Activated gamma-delta T cell (primary cell): ENCODE measurements around the gene MACROH2A1.

Experiments
- DNase-seq: peaks from one replicate; lab custom pipeline; 2025; lab: John Stamatoyannopoulos, UW

MACROH2A1 gene

GRCh38 chr5:135313946-135314345 lies 85.1 kb downstream of the MACROH2A1 start:
- no peak for DNase-seq

- DNase-seq: no peak
Measured at GRCh38 chr5:135313405-135313804, 85.6 kb downstream of the MACROH2A1 start.

- DNase-seq: no peak
Measured at GRCh38 chr5:135312255-135312935, 86.6 kb downstream of the MACROH2A1 start.

GRCh38 chr5:135310328-135310989 lies 88.6 kb downstream of the MACROH2A1 start:
- no peak for DNase-seq

GRCh38 chr5:135309391-135310327 lies 89.4 kb downstream of the MACROH2A1 start:
- DNase-seq: no peak

- DNase-seq: no peak
Measured at GRCh38 chr5:135308752-135309151, 90.3 kb downstream of the MACROH2A1 start.

- DNase-seq: no peak
Measured at GRCh38 chr5:135308245-135308644, 90.8 kb downstream of the MACROH2A1 start.

GRCh38 chr5:135307143-135307903 lies 91.7 kb downstream of the MACROH2A1 start:
- no peak for DNase-seq

DNA sequence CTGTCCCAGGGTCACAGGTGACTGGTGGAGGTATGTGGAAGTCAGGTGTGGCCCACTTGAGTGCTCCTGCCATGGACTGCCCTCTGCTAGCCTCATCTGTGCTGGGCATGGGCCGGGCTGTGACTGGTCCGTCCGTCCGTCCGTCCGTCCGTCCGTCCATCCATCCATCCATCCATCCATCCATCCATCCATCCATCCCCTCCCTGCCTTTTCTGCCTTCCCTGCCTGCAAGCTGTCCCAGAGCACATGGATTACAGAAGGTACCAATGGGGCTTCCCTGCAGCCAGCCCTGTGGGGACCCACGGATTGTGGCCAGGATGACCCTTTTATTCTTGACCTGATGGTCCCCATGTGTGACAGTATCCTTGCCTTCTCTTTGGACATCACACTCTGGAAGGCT lies 92.5 kb downstream of the MACROH2A1 start:
- no peak for DNase-seq

GRCh38 chr5:135304352-135305221 lies 94.4 kb downstream of the MACROH2A1 start:
- no peak for DNase-seq

DNA sequence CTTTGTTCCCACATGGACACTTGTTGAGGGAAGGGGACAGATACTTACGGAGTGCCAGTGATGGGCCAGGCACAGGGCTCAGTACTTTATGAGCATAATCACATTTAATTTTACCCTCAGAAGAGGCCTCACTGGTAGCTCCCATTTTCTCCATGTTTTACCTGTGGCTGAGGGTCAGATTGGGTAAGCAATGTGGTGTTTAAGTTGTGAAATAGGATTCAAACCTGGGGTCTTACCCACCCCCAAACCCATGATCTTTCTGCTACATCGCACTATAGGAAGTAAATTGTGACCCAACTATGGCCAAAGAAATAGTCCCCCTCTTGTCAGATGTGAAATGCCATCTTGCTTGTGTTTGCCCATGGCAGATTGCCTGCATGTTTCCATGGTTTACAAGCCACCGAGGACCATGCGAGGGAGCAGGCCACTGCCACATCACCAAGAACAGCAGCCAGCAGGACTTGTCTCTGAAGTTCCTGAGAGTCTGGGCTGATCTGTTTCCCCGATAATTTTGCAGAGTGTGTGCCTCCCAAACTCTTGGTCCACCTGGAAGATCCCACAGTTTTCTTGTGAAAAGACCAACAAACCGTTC lies 95.4 kb downstream of the MACROH2A1 start:
- no peak for DNase-seq

DNA sequence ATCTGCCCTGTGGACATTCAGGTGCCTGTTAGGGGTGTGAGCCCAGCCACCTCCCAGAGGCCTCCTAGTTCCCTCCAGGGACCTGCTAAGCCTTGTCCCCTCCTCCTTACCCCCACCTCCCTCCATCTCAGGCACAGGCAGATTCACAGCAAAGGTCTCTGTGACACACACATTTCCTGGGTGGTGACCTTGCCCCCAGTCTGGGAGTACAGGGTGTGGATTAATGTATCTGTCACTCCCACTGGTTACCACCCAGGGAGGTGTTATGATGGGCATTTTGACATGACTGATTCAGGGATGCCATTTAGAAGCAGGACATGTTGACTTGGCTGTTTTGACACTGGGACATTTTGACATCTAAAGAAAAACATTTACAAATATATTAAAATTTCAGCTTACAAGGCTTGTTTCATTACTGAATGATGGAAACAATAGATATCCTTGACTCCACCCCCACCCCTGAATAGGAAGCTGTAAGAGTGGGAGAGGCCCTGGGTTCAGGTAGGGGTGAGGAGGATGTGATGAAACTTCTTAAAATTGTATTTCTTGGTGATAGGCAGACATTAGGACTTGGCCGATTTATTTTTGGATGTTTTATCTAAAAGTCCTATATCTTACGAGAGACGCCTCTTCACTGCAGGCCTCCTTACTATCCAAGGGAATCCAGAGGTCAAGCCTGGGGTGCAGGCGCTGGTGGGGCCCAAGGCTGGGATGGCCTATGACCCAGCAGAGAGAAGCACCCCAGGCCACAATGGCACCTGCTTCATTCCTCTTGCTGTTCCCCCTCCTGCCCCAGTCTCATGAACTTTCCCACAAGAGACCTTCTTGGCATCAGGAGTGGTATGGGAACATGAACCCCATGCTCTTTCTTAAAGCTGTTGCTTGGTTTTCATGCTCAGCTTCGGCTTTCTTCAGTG lies 101.9 kb downstream of the MACROH2A1 start:
- DNase-seq: no peak

DNA sequence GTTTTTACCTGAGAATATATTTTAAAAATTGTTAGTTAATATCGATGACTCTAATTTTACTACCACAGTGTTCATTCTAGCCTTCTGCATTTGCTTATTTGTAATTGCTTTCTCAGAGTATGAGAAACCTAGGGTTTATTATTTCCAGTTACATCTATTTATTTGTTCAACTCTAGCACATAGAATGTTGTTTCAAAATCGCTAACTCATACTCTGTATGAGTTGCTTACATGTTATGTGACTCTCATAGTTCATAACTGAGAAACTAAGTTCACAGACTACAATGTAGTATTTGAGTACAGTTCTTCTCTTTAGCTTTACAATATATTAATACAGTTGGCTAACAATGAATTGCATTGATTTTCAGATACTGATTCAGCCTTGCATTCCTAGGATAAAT lies 103.2 kb downstream of the MACROH2A1 start:
- no peak for DNase-seq

DNA sequence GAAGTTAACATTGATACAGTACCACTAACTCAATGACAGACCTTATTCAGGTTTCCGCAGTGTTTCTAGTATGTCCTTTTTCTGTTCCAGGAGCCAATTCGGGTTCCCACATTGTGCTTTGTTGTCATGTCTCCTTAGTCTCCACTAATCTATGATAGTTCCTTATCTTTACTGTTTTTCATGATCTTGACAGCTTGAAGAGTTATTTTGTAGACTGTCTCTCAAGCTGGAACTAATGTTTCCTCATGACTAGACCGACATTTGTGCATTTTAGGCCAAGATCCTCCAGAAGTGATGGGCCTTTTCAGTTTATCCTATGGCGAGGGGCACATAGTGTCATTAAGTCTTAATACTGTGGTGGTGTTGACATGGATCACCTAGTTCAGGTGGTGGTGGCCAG lies 104.2 kb downstream of the MACROH2A1 start:
- DNase-seq: no peak

DNA sequence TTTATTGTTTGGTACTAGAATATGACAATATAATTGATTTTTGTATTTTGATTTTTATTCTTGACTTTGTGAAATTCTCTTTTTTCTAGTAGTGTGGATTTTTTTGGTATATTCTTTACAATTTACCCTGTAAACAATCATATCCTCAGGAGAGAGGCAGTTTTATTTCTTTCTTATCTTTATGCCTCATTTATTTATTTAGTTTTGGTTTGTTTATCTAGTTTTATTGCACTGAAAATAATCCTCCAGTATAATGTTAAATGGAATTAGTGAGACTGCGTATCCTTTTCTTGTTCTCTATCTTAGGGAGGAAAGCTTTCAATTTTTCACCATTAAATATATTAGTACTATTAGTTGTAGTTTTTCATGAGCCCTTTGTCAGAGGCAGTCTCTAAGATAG lies 109.4 kb downstream of the MACROH2A1 start:
- DNase-seq: no peak

DNA sequence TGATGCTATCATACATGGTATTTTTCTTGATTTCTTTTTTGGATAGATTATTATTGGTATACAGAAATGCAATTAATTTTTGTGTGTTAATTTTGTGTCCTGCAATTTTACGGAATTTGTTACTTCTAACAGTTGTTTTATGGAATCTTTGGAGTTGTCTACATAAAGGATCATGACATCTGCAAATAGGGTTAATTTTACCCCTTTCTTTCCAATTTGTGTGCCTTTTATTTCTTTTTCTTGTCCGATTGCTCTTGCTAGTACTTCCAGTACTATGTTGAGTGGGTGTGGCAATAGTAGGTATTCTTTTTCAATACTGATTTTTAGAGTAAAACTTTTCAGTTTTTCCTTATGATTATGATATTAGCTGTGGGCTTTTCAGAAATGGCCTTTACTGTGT lies 111.5 kb downstream of the MACROH2A1 start:
- DNase-seq: no peak
